Spleen (tissue), 11 donors: ENCODE data around the gene SLC39A11. TPM values are rescaled to one million over a fixed set of nuclear protein-coding genes. Genes with fewer than 3 reads are reported as not detected.

Experiments used
- DNase-seq: peaks from one replicate; pipeline ENCODE4 v3.0.0-alpha.2; 2020
- H3K27ac ChIP-seq, 8 donors: fragments of 200-600 bp; sonication (generic) in 7 of 8; 1 replicate in 4 of 8; 2 replicates in 4 of 8; pipeline versions ENCODE4 v1.5.0 to v1.8.0; 2016 to 2021; ENCODE audit warnings: inconsistent platforms in 4 of 8, mild to moderate bottlenecking in 4 of 8, moderate library complexity in 1 of 8
- H3K27me3 ChIP-seq, 7 donors: fragments of 200-600 bp; sonication (generic) in 6 of 7; replicated peaks in 1 of 7; 1 replicate in 4 of 7; 2 replicates in 3 of 7; pipeline versions ENCODE4 v1.5.0 to v1.8.0; 2016 to 2021; ENCODE audit warnings: inconsistent platforms in 3 of 7, mild to moderate bottlenecking in 1 of 7
- H3K36me3 ChIP-seq, 6 donors: fragments of 200-600 bp; sonication (generic) in 5 of 6; 1 replicate in 4 of 6; 2 replicates in 2 of 6; pipeline versions ENCODE4 v1.5.0 to v1.8.0; 2016 to 2021; ENCODE audit warnings: inconsistent platforms in 2 of 6
- H3K4me1 ChIP-seq, 6 donors: fragments of 200-600 bp; sonication (generic) in 5 of 6; 1 replicate in 3 of 6; 2 replicates in 3 of 6; pipeline versions ENCODE4 v1.5.0 to v1.8.0; 2016 to 2021; ENCODE audit warnings: inconsistent platforms in 3 of 6
- H3K4me3 ChIP-seq, 8 donors: fragments of 200-600 bp; sonication (generic) in 7 of 8; 1 replicate in 4 of 8; 2 replicates in 4 of 8; pipeline versions ENCODE4 v1.5.0 to v1.8.0; 2016 to 2021; ENCODE audit warnings: inconsistent platforms in 4 of 8, mild to moderate bottlenecking in 4 of 8, moderate library complexity in 2 of 8
- H3K9me3 ChIP-seq, 8 donors: fragments of 200-600 bp; sonication (generic) in 7 of 8; 1 replicate in 4 of 8; 2 replicates in 4 of 8; pipeline versions ENCODE4 v1.5.0 to v1.8.0; 2016 to 2021; ENCODE audit warnings: inconsistent platforms in 4 of 8
- POLR2A ChIP-seq, 3 donors: fragments of 450-650 bp; IDR thresholded peaks; one replicate each; pipeline ENCODE4 v1.5.1; 2017; ENCODE audit warnings: antibody characterized with exemption in 3 of 3, mild to moderate bottlenecking in 1 of 3
- POLR2AphosphoS5 ChIP-seq, 3 donors: sonication (generic); formaldehyde crosslinking; IDR thresholded peaks; one replicate each; pipeline ENCODE4 v1.5.1; 2017; ENCODE audit warnings: antibody characterized with exemption in 3 of 3
- WGBS, 5 donors: extraction: QIAGEN DNeasy Blood & Tissue Kit in 3 of 5; methylation state at CpG; one replicate each; pipeline versions ENCODE4 v1.1.5 to v1.1.7; 2013 to 2018; 5-methylcytosine and 5-hydroxymethylcytosine counted together
- intact Hi-C: fragments of 100-400 bp; cut with DNase I; formaldehyde crosslinking; loops from one replicate; pipeline ENCODE4 v1.15.0; 2023; ENCODE audit warnings: low total_unique reads
- polyA plus RNA-seq, 3 donors: library from polyadenylated mRNA; stranded (reverse); fragments of 200-250 nt; gene quantifications; one replicate each; pipeline ENCODE4 v1.2.1, GENCODE V29; 2013
- total RNA-seq, 7 donors: library from RNA; depleted of rRNA in 3 of 7; stranded (reverse); fragments of >200 nt in 3 of 7; fragmentation: NEBNext Ultra II Directional in 4 of 7; extraction: Animal tissue kit (Norgen Biotek cat#: 25700) in 4 of 7; gene quantifications; one replicate each; pipeline versions ENCODE4 v1.1.0 to v1.2.1, GENCODE V29; 2016 to 2021
- TF ChIP-seq, protein P1 (sequence below), 11 experiments: fragments of 200-600 bp in 7 of 11; fragments of 450-650 bp in 4 of 11; sonication (generic) in 4 of 11; IDR thresholded peaks in 8 of 11; conservative IDR thresholded peaks in 3 of 11; 1 replicate in 7 of 11; 2 replicates in 4 of 11; pipeline versions ENCODE4 v1.4.0 to v1.8.0; 2016 to 2021; ENCODE audit warnings: antibody characterized with exemption in 11 of 11, inconsistent platforms in 4 of 11, mild to moderate bottlenecking in 1 of 11
- donor health status: healthy with polysubstance abuse.
- donor health status: DM: no; HTN: no; CAD: no; lungs with moderate emphysema.
- donor health status: DM: no; HTN: no; CAD: no.
- donor health status: Bipolar disorder and iron deficiency.
- donor health status: healthy.
- donor health status: DM: no; HTN: no; CAD: no.
- donor health status: DM: yes; HTN: yes; CAD: no.

SLC39A11 gene
- total and polyA plus RNA-seq, 10 donors: 4.1 to 45.2 (median 27.8) TPM

DNA sequence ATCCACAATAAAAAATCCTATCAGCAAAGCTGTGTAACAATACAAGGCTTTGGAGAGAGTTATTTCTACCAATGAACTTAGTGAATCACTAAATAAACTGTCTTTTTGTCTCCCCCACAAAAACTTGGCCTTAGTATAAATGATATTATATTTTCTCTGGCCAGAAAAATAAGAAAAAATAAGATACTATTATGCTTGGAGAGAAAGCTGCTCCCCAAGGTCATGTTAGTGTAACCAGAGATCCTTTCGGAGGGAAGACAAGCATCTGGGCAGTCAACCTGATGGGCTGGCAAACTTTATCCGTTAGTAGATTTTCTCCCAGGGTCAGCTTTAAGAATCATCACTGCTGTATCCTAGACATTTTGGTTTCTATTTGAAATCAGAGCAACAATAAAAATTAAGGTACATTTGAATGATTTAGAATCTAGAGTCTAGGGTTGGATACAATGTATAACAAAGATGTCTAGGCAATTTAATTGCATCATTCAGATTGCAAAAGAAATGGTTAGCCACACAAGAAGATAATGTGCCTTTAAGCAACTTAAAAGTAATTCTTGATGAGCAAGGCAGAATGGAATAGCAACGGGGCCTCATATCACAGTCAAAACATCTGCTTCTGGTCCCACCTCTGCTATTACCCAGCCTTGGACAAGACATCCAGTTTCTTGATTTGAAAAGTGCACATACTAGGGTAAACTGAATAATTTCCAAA lies 280.4 kb downstream of the SLC39A11 start:
- TF ChIP-seq POLR2AphosphoS5 (IDR thresholded peaks at IDR 0.05) (no peak), POLR2A (IDR thresholded peaks at IDR 0.05) (no peak)
- TF ChIP-seq, protein P1, sequence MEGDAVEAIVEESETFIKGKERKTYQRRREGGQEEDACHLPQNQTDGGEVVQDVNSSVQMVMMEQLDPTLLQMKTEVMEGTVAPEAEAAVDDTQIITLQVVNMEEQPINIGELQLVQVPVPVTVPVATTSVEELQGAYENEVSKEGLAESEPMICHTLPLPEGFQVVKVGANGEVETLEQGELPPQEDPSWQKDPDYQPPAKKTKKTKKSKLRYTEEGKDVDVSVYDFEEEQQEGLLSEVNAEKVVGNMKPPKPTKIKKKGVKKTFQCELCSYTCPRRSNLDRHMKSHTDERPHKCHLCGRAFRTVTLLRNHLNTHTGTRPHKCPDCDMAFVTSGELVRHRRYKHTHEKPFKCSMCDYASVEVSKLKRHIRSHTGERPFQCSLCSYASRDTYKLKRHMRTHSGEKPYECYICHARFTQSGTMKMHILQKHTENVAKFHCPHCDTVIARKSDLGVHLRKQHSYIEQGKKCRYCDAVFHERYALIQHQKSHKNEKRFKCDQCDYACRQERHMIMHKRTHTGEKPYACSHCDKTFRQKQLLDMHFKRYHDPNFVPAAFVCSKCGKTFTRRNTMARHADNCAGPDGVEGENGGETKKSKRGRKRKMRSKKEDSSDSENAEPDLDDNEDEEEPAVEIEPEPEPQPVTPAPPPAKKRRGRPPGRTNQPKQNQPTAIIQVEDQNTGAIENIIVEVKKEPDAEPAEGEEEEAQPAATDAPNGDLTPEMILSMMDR (IDR thresholded peaks at IDR 0.05 in 8 of 11, conservative IDR thresholded peaks at IDR 0.05 in 3 of 11): no peak
- no peaks in the 10 kb centered on the region for H3K27me3 ChIP-seq
- no peak overlapping the region for H3K4me3 ChIP-seq
- H3K36me3 ChIP-seq: peaks cover 0 to 74% (median 0%) of the 10 kb centered on the region in 6 donors
- 83 to 93% (median 91%) methylated on average over 3 of the region's 3 CpGs for WGBS, 5 donors
- H3K9me3 ChIP-seq: peaks cover 3 to 29% (median 26%) of the 10 kb centered on the region in 8 donors
- H3K4me1 ChIP-seq: no peaks in the 10 kb centered on the region
- no peak overlapping the region for H3K27ac ChIP-seq
- DNase-seq: no peak
- intact Hi-C loops: no loop called here

DNA sequence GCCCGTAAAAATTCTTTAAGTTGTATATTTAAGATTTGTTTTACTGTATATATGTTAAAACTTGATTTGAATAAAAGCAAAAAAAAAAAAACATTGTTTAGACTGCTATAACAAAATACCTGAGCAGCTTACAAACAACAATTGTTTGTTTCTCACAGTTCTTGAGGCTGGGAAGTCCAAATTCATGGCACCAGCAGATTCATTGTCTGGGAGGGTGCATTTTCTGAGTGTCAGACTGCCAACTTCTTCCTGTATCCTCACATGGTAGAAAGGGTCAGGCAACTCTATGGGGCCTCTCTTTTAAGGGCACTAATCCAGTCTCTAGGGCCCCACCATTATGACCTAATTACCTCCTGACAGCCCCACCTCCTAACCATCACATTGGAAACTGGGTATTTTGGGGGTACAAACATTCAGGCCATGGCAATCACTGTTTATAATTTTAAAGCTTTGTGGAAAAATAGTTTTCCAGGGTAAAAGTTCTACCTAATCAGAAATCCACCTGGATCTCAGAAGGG lies 281.4 kb downstream of the SLC39A11 start:
- no peaks in the 10 kb centered on the region for H3K4me1 ChIP-seq
- no peak for TF ChIP-seq POLR2A (IDR thresholded peaks at IDR 0.05)
- TF ChIP-seq POLR2AphosphoS5 (IDR thresholded peaks at IDR 0.05): no peak
- TF ChIP-seq, protein P1 (IDR thresholded peaks at IDR 0.05 in 8 of 11, conservative IDR thresholded peaks at IDR 0.05 in 3 of 11): no peak
- no peak overlapping the region for H3K27ac ChIP-seq
- WGBS, 5 donors: 95 to 100% (median 98%) methylated on average over 1 of the region's 1 CpG
- H3K36me3 ChIP-seq: peaks cover 0 to 67% (median 0%) of the 10 kb centered on the region in 6 donors
- intact Hi-C loops: no loop called here
- no peaks in the 10 kb centered on the region for H3K27me3 ChIP-seq
- peaks cover 3 to 29% (median 26%) of the 10 kb centered on the region in 8 donors for H3K9me3 ChIP-seq
- H3K4me3 ChIP-seq: no peak overlapping the region
- DNase-seq: no peak

DNA sequence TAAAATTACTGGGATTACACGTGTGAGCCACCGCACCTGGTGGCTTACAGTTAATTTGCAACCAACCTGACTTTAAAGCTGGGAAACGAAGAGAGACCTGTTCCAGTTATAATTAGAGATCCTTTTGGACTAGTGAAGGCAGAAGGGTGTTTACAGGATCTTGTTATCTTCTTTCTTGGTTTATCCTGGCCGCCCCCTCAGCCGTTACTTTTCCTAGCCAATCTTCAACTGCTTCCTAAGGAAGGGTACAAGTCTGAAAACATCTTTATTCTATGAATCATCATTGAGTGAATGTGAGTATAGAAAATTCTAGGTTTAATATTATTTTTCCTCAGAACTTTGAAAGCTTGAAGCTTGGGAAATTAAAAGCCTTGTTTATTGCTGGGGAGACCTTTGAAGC lies 286.5 kb downstream of the SLC39A11 start:
- H3K4me1 ChIP-seq: no peaks in the 10 kb centered on the region
- intact Hi-C loops: no loop called here
- H3K9me3 ChIP-seq: peaks cover 0 to 26% (median 16%) of the 10 kb centered on the region in 8 donors
- H3K27me3 ChIP-seq: no peaks in the 10 kb centered on the region
- H3K4me3 ChIP-seq: no peak overlapping the region
- no peak overlapping the region for H3K27ac ChIP-seq
- peaks cover 0 to 60% (median 0%) of the 10 kb centered on the region in 6 donors for H3K36me3 ChIP-seq
- DNase-seq: no peak
- TF ChIP-seq POLR2AphosphoS5 (IDR thresholded peaks at IDR 0.05) (no peak), POLR2A (IDR thresholded peaks at IDR 0.05) (no peak)
- TF ChIP-seq, protein P1 (IDR thresholded peaks at IDR 0.05 in 8 of 11, conservative IDR thresholded peaks at IDR 0.05 in 3 of 11): no peak
- WGBS, 5 donors: 87 to 99% (median 93%) methylated on average over 5 of the region's 5 CpGs

DNA sequence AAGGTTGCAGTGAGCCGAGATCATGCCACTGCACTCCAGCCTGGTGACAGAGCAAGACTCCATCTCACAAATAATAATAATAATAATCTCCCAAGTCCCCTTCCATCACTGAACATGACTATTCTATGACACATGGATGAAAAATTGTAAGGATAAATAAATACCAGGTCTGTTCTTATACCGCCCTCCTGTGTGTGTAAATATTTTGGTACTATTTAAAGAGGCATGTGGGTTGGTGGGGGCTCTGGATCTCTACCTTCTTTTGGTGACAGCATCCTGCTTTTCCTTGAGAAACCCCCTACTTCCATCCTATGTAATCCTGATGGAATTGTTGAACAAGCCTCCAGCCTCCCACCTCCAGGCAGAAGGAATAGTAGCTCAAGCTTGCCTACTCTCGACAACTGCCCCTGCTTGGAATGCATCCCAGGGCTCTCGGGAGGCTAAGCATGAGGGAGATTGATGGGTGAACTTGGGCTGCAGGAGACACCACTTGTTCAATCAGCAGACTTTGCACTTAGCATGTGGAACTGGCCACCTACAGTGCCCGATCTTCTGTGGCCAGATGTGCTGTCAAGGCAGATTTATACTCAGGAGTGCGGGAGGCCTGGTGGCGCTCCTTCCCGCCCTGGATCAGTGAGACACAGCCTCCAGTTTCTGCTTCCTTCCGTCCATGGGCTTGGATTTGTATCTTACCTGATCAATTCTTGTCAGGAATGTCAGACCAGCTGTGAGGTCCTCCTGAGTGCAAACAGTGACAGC lies 287.4 kb downstream of the SLC39A11 start:
- Histone ChIP-seq H3K4me3 (no peak overlapping the region), H3K4me1 (no peaks in the 10 kb centered on the region), H3K9me3 (peaks cover 0 to 26% (median 17%) of the 10 kb centered on the region in 8 donors), H3K27ac (no peak overlapping the region), H3K27me3 (no peaks in the 10 kb centered on the region), H3K36me3 (peaks cover 0 to 54% (median 0%) of the 10 kb centered on the region in 6 donors)
- intact Hi-C loops: no loop called here
- 83 to 92% (median 90%) methylated on average over 9 of the region's 9 CpGs for WGBS, 5 donors
- TF ChIP-seq POLR2AphosphoS5 (IDR thresholded peaks at IDR 0.05) (no peak), POLR2A (IDR thresholded peaks at IDR 0.05) (no peak)
- TF ChIP-seq, protein P1 (IDR thresholded peaks at IDR 0.05 in 8 of 11, conservative IDR thresholded peaks at IDR 0.05 in 3 of 11): no peak
- DNase-seq: no peak
